GM19240 (cell line): ENCODE results near the gene ATG4D.

Experiments used
- DNase-seq: peaks from one replicate; pipeline ENCODE4 v3.0.0; 2011; ENCODE audit warnings: low spot score; ENCODE audit not compliant: insufficient read length

ATG4D gene

DNA sequence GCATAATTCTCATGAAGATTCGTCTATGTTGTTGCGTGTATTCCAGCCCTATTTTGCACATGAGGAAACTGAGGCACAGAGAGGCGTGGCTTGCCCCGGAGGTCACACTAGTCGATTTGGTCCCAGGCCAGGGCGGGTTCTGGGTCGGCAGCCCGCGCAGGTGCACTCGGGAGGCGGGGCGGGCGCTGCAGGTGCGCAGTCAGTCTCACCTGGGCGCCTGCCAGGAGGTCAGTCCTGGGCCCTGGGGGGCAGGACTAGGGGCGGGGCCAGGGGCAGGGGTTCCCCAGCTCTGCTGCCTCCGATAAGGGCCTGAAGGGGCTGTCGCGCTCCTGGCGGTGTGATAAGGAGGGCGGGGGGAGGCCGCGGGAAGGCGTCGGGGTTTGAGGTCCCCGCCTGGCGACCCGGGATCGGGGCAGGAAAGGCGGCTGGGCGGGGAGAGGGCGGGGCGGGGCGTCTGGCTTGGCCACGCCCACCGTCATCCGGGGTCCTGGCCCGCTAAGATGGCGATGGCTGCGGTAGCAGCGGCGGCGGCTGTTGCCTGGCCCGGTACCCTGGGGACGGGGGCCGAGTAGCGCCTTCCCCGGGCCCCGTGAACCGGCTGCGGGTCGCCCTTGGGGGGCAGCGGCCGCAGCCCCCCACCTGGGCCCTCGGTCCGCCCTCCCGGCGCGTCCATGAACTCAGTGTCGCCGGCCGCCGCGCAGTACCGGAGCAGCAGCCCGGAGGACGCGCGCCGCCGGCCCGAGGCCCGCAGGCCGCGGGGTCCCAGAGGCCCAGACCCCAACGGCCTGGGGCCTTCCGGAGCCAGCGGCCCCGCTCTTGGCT is at the start of gene ATG4D:
ATG4D (plus strand) TSS at position 485 of the 822 bp plus-strand sequence; CDS start at position 672, 187 bp downstream.
- peak; percentile 94 for DNase-seq

DNA sequence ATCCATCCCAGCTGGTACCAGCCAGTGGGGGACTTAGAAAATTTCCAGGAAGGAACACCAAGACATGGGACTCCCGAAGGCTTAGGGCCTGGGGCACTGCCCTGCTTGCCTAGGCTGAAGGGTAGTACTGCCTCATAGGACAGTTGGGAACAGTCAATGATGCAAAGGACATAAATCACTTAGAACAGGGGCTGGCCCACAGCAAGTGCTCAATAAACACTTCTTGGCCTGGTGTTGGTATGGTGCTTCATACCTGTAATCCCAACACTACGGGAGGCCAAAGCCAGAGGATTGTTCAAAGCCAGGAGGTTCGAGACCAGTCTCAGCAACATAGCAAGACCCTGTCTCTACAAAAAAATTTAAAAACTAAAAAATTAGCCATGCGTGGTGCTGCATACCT is 46.3 kb upstream of the ATG4D start:
- DNase-seq: no peak

GRCh38 chr19:10499550-10500246 is 44.0 kb upstream of the ATG4D start:
- DNase-seq: no peak

- no peak for DNase-seq
Measured at GRCh38 chr19:10500247-10500592, 43.5 kb upstream of the ATG4D start.

DNA sequence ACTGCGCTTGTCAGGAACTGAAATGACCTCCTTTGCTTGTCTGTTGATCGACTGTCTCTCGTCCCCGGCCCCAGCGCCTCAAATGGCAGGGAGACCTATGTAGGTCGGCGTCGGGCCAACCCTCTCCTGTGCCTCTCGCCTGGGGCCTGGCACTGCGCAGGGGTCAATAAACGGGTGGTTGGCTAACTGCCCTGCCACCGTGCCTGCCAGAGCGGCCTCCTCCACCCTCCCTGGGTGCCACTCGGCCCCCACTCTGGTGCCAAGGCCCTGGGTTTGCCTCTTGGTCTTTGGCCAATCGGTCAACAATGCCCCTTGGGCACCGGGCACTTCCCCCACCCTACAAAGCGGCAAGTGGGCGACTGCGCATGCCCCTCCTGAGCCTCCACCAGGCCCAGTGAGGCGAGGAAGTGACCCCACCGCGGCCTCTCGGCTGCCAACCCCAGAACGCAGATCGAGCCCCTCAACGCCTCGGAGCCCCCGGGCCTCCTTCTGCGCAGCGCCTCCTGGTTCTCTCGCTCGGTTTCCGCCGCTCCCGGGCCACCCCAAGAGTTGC is 41.7 kb upstream of the ATG4D start:
- DNase-seq: peak; percentile 59

DNA sequence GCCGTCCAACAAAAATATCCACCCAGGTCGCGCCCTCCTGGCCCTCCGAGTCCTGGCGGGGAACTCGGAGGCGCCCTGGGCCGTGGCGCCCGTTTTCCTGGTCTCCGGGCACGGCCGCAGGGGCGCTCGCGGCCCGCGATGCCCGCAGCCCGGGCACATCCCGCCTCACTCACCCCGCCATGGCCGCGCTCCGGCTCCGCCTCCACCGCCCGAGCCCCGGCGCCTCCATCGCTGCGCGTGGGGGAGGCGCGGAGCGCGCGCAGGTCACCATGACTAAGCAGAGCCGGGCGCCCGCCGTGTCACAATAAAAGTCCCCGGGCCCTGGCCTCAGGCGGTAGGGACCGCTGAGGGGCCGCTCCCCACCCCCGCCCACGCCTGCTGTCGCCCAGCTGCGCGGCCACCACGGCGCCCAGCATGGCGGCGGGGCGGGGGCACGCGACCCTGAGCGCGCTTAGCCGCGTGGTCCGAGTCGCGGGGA is 41.1 kb upstream of the ATG4D start:
- DNase-seq: peak; percentile 90

GRCh38 chr19:10503002-10503789 is 40.5 kb upstream of the ATG4D start, which contains the start of gene KEAP1:
TSS of gene KEAP1 (minus strand) at chr19:10503356. CDS start at chr19:10500033, 3,323 bp downstream.
- no peak for DNase-seq

- DNase-seq: peak; percentile 43
Measured at GRCh38 chr19:10505583-10506229, 38.0 kb upstream of the ATG4D start.

GRCh38 chr19:10508036-10508435 is 35.7 kb upstream of the ATG4D start:
- no peak for DNase-seq

- no peak for DNase-seq
Measured at GRCh38 chr19:10508707-10509106, 35.0 kb upstream of the ATG4D start.

- DNase-seq: no peak
Measured at GRCh38 chr19:10510301-10510802, 33.4 kb upstream of the ATG4D start.

- DNase-seq: no peak
Measured at GRCh38 chr19:10513223-10513622, 30.5 kb upstream of the ATG4D start.

GRCh38 chr19:10514211-10515145 is 29.2 kb upstream of the ATG4D start:
- DNase-seq: no peak

DNA sequence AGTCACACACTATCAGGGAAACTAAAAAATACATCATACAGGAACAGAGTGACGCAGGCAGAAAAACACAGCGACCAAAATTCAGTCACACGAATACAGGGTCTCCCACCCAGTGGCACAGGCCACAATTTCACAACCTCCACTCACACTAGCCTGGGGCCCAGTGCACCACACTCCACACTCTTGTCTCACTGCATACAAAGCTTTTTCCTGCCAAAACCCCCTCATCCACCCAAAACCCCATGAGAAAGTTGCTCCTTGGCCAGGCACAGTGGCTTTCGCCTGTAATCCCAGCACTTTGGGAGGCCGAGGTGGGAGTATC is 27.7 kb upstream of the ATG4D start:
- DNase-seq: no peak

DNA sequence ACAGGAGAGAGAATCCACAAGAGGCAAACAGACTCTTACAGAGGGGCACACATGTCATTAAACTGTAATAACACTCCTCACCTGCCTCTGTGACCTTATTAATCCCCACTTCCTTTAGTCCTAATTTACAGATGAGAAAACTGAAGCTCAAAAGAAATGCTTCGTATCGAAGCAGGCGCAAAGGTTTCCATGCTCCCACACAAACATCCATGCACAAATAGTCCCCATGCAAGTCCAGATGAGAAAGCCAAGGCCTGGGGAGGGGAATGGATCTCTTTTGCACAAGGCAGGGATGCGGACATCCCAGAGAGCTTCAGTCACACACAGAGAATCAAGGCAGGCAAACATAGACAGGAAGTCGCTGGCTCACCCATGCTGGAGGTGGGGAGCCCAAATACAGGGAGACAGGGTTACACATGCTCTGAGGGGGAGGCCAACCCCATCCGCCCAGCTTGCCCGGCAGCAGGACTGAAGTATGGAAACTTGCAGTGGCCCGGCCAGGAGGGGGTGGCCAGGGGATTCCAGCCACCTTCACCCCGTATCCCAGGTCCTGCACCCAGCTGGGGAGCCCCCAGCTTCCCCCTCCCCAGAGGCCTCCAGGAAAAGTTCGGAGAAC is 26.9 kb upstream of the ATG4D start:
- DNase-seq: no peak

- no peak for DNase-seq
Measured at GRCh38 chr19:10517361-10517759, 26.3 kb upstream of the ATG4D start, which contains the start of gene S1PR5. TSS of gene S1PR5 (minus strand) at chr19:10517447. CDS start at chr19:10515011, 2,436 bp downstream.

DNA sequence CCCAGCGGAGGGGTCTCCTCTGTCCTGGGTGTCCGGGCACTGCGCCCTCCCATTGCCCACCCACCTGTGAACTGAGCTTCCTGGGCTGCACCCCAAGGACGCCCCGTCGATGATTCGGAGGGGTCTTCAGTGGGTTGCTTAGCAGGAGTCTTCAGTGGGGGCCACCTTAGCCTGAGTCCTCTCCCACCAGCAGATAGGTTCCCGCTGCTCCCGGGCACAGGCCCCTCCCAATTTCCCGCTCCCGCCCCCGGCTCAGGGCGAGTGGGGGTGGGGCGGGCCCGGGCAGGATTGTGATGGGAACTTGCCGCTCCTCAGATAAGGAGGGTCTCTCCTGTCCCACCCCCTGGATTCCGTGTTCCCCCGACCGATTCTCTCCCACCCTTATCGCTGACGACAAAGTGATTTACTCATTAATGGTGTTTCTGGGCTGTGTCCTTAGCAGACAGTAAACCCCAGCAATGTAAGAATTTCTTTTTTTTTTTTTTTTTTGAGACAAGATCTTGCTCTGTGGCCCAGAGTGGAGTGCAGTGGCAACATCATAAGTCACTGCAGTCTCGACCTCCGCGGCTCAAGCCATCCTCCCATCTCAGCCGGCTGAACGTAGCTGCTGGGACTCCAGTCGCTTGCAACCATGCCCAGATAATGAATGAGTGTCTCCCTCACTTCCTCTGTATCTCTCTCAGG is 25.8 kb upstream of the ATG4D start:
- no peak for DNase-seq
